ENCODE results near the gene RSRC1.

GRCh38 chr3:158470944-158471638 is 361.2 kb downstream of the RSRC1 start:
- TF ChIP-seq CTCF (IDR thresholded peaks at IDR 0.05) = no peak
- TF ChIP-seq POLR2A (IDR thresholded peaks at IDR 0.05) = no peak
